ENCODE results near the gene HHIP.

HHIP gene

GRCh38 chr4:144649646-144650045 is 3.7 kb downstream of the HHIP start:
- no peak overlapping the region for H3K4me3 ChIP-seq (ENCODE audit: low read depth, low read length, poor library complexity, severe bottlenecking)
- no peaks in the 10 kb centered on the region for H3K9me3 ChIP-seq (ENCODE audit: low read length)
- H3K79me2 ChIP-seq (ENCODE audit: insufficient read depth, low read length), result no peaks in the 10 kb centered on the region
- no peak overlapping the region for H3K4me2 ChIP-seq (ENCODE audit: low read length)
- no peaks in the 10 kb centered on the region for H3F3A ChIP-seq (ENCODE audit: insufficient read depth, low read length)
- no peaks in the 10 kb centered on the region for H3K27me3 ChIP-seq (ENCODE audit: insufficient read depth, low read length)
- no peaks in the 10 kb centered on the region for H3K36me3 ChIP-seq (ENCODE audit: insufficient read depth, low read length)
- H2AFZ ChIP-seq (ENCODE audit: low read length), result no peak overlapping the region
- H4K20me1 ChIP-seq (ENCODE audit: insufficient read depth, low read length), result no peaks in the 10 kb centered on the region
- no peak overlapping the region for H3K27ac ChIP-seq (ENCODE audit: low read depth, low read length, poor library complexity, severe bottlenecking)
- H3K9me2 ChIP-seq (ENCODE audit: low read depth, low read length), result no peaks in the 10 kb centered on the region
- H3K9ac ChIP-seq (ENCODE audit: low read length), result no peak overlapping the region
- no peaks in the 10 kb centered on the region for H3K4me1 ChIP-seq (ENCODE audit: insufficient read depth, low read length, severe bottlenecking)
- TF ChIP-seq CTCF (IDR thresholded peaks at IDR 0.05; ENCODE audit: low read length) (no peak), EZH2 (IDR thresholded peaks at IDR 0.05; ENCODE audit: borderline replicate concordance, low read length) (no peak)

GRCh38 chr4:144650311-144651005 is 4.5 kb downstream of the HHIP start:
- no peaks in the 10 kb centered on the region for H4K20me1 ChIP-seq (ENCODE audit: insufficient read depth, low read length)
- H3K9me2 ChIP-seq (ENCODE audit: low read depth, low read length), result no peaks in the 10 kb centered on the region
- no peak overlapping the region for H3K4me3 ChIP-seq (ENCODE audit: low read depth, low read length, poor library complexity, severe bottlenecking)
- no peak overlapping the region for H3K9ac ChIP-seq (ENCODE audit: low read length)
- H3K27me3 ChIP-seq (ENCODE audit: insufficient read depth, low read length), result no peaks in the 10 kb centered on the region
- no peak for TF ChIP-seq CTCF (IDR thresholded peaks at IDR 0.05; ENCODE audit: low read length)
- no peak for TF ChIP-seq EZH2 (IDR thresholded peaks at IDR 0.05; ENCODE audit: borderline replicate concordance, low read length)
- H3K4me1 ChIP-seq (ENCODE audit: insufficient read depth, low read length, severe bottlenecking), result no peaks in the 10 kb centered on the region
- no peak overlapping the region for H2AFZ ChIP-seq (ENCODE audit: low read length)
- H3K36me3 ChIP-seq (ENCODE audit: insufficient read depth, low read length), result no peaks in the 10 kb centered on the region
- H3K4me2 ChIP-seq (ENCODE audit: low read length), result no peak overlapping the region
- H3K27ac ChIP-seq (ENCODE audit: low read depth, low read length, poor library complexity, severe bottlenecking), result no peak overlapping the region
- no peaks in the 10 kb centered on the region for H3K79me2 ChIP-seq (ENCODE audit: insufficient read depth, low read length)
- no peaks in the 10 kb centered on the region for H3F3A ChIP-seq (ENCODE audit: insufficient read depth, low read length)
- H3K9me3 ChIP-seq (ENCODE audit: low read length), result no peaks in the 10 kb centered on the region

- H3K9me2 ChIP-seq (ENCODE audit: low read depth, low read length), result no peaks in the 10 kb centered on the region
- no peaks in the 10 kb centered on the region for H4K20me1 ChIP-seq (ENCODE audit: insufficient read depth, low read length)
- no peak overlapping the region for H3K9ac ChIP-seq (ENCODE audit: low read length)
- no peaks in the 10 kb centered on the region for H3K4me1 ChIP-seq (ENCODE audit: insufficient read depth, low read length, severe bottlenecking)
- no peaks in the 10 kb centered on the region for H3K79me2 ChIP-seq (ENCODE audit: insufficient read depth, low read length)
- H3K27me3 ChIP-seq (ENCODE audit: insufficient read depth, low read length), result no peaks in the 10 kb centered on the region
- H3K4me3 ChIP-seq (ENCODE audit: low read depth, low read length, poor library complexity, severe bottlenecking), result no peak overlapping the region
- H3F3A ChIP-seq (ENCODE audit: insufficient read depth, low read length), result no peaks in the 10 kb centered on the region
- no peaks in the 10 kb centered on the region for H3K9me3 ChIP-seq (ENCODE audit: low read length)
- H3K36me3 ChIP-seq (ENCODE audit: insufficient read depth, low read length), result no peaks in the 10 kb centered on the region
- no peak overlapping the region for H3K27ac ChIP-seq (ENCODE audit: low read depth, low read length, poor library complexity, severe bottlenecking)
- TF ChIP-seq CTCF (IDR thresholded peaks at IDR 0.05; ENCODE audit: low read length) (no peak), EZH2 (IDR thresholded peaks at IDR 0.05; ENCODE audit: borderline replicate concordance, low read length) (no peak)
- no peak overlapping the region for H2AFZ ChIP-seq (ENCODE audit: low read length)
- no peak overlapping the region for H3K4me2 ChIP-seq (ENCODE audit: low read length)
These were observed 8.0 kb downstream of the HHIP start for GRCh38 chr4:144653781-144654545.
